ENCODE results near the gene MYO3B. TPM values are rescaled to one million over a fixed set of nuclear protein-coding genes. Genes with fewer than 3 reads are reported as not detected.
"Not testable (repeated sequence)": the region's sequence is repeated elsewhere in the genome, so short reads cannot be mapped to it uniquely, and the experiment has no call there.

The MYO3B gene
- total RNA-seq, 1 experiment from 2014 or later: 4.4 TPM

DNA sequence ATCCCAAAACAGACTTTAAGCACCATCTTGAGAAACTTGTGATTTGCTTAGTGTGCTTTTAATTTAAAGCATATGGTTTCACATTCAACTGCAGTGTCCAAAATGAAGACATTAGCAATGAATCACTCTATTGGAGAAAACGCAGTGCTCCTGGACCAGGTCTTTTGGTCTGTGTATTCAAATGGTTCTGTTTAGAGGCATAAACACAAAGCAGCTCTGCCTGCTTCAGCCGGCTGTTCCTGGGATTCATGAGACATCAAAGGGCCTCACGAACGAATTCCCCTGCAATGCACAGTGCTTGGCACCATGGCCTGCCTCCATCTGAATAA lies 420.1 kb downstream of the MYO3B start:
- H3K4me3 ChIP-seq (ENCODE audit: low read length): no peak overlapping the region
- H3K79me2 ChIP-seq (ENCODE audit: low read length): no peaks in the 10 kb centered on the region
- H3K27me3 ChIP-seq (ENCODE audit: low read length): no peaks in the 10 kb centered on the region
- no peak overlapping the region for H3K4me2 ChIP-seq (ENCODE audit: low read depth, low read length, poor library complexity, severe bottlenecking)
- no peak overlapping the region for H3K27ac ChIP-seq (ENCODE audit: low read length)
- no peaks in the 10 kb centered on the region for H3K4me1 ChIP-seq (ENCODE audit: low read length)
- no peak overlapping the region for H3K9ac ChIP-seq (ENCODE audit: low read length)
- H2AFZ ChIP-seq (ENCODE audit: low read length): no peak overlapping the region
- H3K9me2 ChIP-seq (replicated peaks; ENCODE audit: insufficient read depth, low read length): no peaks in the 10 kb centered on the region
- H3K9me3 ChIP-seq (ENCODE audit: low read length): no peaks in the 10 kb centered on the region
- no peaks in the 10 kb centered on the region for H3K36me3 ChIP-seq (ENCODE audit: insufficient read depth, low read length)
- no peak for DNase-seq
- no peaks in the 10 kb centered on the region for H4K20me1 ChIP-seq (ENCODE audit: insufficient read depth, low read depth, low read length)

DNA sequence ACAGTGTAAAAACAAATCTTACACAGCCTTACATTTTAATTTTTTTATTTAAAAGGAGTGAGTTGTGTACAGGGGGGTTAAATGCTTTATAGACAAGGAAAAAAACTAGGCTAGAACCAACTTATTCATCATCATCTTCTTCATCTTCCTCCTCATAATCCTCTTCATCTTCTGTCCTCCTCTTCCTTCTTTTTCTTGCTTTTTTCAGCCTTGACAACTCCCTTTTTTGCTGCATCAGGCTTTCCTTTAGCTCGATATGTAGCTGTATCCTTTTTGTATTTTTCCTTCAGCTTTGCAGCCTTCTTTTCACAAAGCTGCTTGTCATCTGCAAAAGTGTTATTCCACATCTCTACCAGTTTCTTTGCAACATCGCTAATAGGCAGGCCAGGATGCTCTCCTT lies 423.5 kb downstream of the MYO3B start:
- no peak for DNase-seq
- no peaks in the 10 kb centered on the region for H3K4me1 ChIP-seq (ENCODE audit: low read length)
- no peak overlapping the region for H3K27ac ChIP-seq (ENCODE audit: low read length)
- H3K4me2 ChIP-seq (ENCODE audit: low read depth, low read length, poor library complexity, severe bottlenecking): no peak overlapping the region
- H3K9ac ChIP-seq (ENCODE audit: low read length): no peak overlapping the region
- H3K9me3 ChIP-seq (ENCODE audit: low read length): no peaks in the 10 kb centered on the region
- no peaks in the 10 kb centered on the region for H4K20me1 ChIP-seq (ENCODE audit: insufficient read depth, low read depth, low read length)
- no peak overlapping the region for H2AFZ ChIP-seq (ENCODE audit: low read length)
- no peaks in the 10 kb centered on the region for H3K27me3 ChIP-seq (ENCODE audit: low read length)
- H3K79me2 ChIP-seq (ENCODE audit: low read length): no peaks in the 10 kb centered on the region
- no peak overlapping the region for H3K4me3 ChIP-seq (ENCODE audit: low read length)
- H3K9me2 ChIP-seq (replicated peaks; ENCODE audit: insufficient read depth, low read length): no peaks in the 10 kb centered on the region
- no peaks in the 10 kb centered on the region for H3K36me3 ChIP-seq (ENCODE audit: insufficient read depth, low read length)

DNA sequence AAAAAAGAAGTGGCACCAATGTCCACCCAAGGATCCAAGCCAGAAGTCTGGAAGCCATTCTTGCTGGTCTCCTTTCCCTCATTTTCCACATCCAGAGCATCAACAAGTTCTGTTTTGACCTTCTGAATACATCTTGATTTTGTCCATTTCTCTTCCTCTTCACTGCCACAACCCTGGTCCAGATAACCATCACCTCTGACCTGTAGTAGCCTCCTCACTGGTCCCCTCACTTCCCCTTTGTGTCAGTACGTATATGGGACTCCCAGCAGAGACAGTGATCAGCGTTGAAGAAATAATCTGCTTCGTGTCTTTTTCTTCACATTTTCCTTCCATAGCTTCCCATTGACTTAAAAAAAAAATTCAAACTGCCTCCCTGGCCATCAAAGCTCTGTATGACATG lies 427.9 kb downstream of the MYO3B start:
- H3K4me3 ChIP-seq (ENCODE audit: low read length): no peak overlapping the region
- H3K27me3 ChIP-seq (ENCODE audit: low read length): no peaks in the 10 kb centered on the region
- no peaks in the 10 kb centered on the region for H3K4me1 ChIP-seq (ENCODE audit: low read length)
- no peaks in the 10 kb centered on the region for H4K20me1 ChIP-seq (ENCODE audit: insufficient read depth, low read depth, low read length)
- H2AFZ ChIP-seq (ENCODE audit: low read length): no peak overlapping the region
- no peaks in the 10 kb centered on the region for H3K79me2 ChIP-seq (ENCODE audit: low read length)
- H3K27ac ChIP-seq (ENCODE audit: low read length): no peak overlapping the region
- no peak overlapping the region for H3K9ac ChIP-seq (ENCODE audit: low read length)
- no peaks in the 10 kb centered on the region for H3K9me2 ChIP-seq (replicated peaks; ENCODE audit: insufficient read depth, low read length)
- H3K36me3 ChIP-seq (ENCODE audit: insufficient read depth, low read length): no peaks in the 10 kb centered on the region
- no peaks in the 10 kb centered on the region for H3K9me3 ChIP-seq (ENCODE audit: low read length)
- H3K4me2 ChIP-seq (ENCODE audit: low read depth, low read length, poor library complexity, severe bottlenecking): no peak overlapping the region
- no peak for DNase-seq

DNA sequence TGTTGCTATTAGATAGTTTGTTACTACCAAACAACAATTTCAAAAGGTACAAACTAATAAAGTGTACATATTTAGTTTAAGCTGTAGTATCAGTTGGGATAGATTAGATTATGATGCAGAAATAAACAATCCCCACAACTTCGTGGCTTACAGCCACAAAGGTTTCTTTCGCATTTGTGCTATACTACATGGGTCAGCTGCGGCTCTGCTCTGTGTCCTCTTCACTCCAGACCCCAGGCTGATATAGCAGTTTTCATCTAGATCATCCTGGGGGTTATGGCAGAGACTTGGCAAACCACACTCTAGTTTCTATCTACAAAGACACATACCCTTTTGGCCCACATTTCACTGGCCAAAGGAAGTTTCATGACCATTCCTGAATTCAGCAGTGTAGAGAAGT lies 429.2 kb downstream of the MYO3B start:
- no peak overlapping the region for H3K4me2 ChIP-seq (ENCODE audit: low read depth, low read length, poor library complexity, severe bottlenecking)
- H3K9me3 ChIP-seq (ENCODE audit: low read length): no peaks in the 10 kb centered on the region
- H3K9ac ChIP-seq (ENCODE audit: low read length): no peak overlapping the region
- DNase-seq: no peak
- no peak overlapping the region for H3K4me3 ChIP-seq (ENCODE audit: low read length)
- H3K27ac ChIP-seq (ENCODE audit: low read length): no peak overlapping the region
- no peaks in the 10 kb centered on the region for H3K9me2 ChIP-seq (replicated peaks; ENCODE audit: insufficient read depth, low read length)
- H3K79me2 ChIP-seq (ENCODE audit: low read length): no peaks in the 10 kb centered on the region
- no peaks in the 10 kb centered on the region for H3K27me3 ChIP-seq (ENCODE audit: low read length)
- H3K36me3 ChIP-seq (ENCODE audit: insufficient read depth, low read length): no peaks in the 10 kb centered on the region
- H3K4me1 ChIP-seq (ENCODE audit: low read length): no peaks in the 10 kb centered on the region
- H4K20me1 ChIP-seq (ENCODE audit: insufficient read depth, low read depth, low read length): no peaks in the 10 kb centered on the region
- no peak overlapping the region for H2AFZ ChIP-seq (ENCODE audit: low read length)

DNA sequence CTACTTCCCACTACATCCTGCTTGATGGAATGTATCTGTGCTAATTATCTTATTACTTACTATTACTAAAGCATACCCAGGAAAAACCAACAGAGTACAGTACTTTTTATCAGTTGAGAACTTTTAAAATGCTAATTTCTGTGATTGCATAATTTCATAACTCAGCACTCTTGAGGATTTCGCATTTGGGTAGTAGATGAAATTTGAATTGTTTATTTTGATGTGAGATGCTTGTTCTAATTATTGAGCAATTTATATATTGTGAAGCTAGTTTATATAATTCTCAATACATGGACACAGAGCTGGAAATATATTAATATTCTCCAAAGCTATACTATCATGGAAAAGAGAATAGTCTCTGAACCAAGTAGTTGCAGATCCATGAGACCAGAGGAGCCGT lies 432.7 kb downstream of the MYO3B start:
- Histone ChIP-seq H2AFZ (ENCODE audit: low read length) (no peak overlapping the region), H3K27me3 (ENCODE audit: low read length) (no peaks in the 10 kb centered on the region), H3K79me2 (ENCODE audit: low read length) (no peaks in the 10 kb centered on the region), H3K4me2 (ENCODE audit: low read depth, low read length, poor library complexity, severe bottlenecking) (no peak overlapping the region), H3K27ac (ENCODE audit: low read length) (no peak overlapping the region), H3K4me1 (ENCODE audit: low read length) (no peaks in the 10 kb centered on the region), H3K9me3 (ENCODE audit: low read length) (no peaks in the 10 kb centered on the region), H3K4me3 (ENCODE audit: low read length) (no peak overlapping the region), H3K36me3 (ENCODE audit: insufficient read depth, low read length) (no peaks in the 10 kb centered on the region), H3K9ac (ENCODE audit: low read length) (no peak overlapping the region), H4K20me1 (ENCODE audit: insufficient read depth, low read depth, low read length) (no peaks in the 10 kb centered on the region), H3K9me2 (replicated peaks; ENCODE audit: insufficient read depth, low read length) (no peaks in the 10 kb centered on the region)
- DNase-seq: no peak

DNA sequence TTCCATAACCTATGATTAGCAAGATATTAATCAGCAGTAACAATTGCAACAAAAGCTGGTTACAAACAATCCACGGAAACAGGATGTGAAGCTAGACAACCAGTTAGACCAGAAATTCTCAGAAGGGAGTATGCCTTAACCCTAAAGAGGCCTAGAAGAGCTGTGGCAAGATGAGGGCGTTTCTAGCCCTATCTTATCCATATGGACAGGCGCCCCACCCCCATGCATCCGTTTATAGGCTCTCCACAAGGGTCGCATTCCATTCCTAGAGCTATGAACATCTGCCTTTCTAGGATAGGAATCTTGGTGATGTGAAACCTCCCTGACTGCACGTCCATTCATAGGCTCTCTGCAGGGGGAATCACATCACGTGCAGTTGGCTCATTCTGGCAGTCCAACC lies 441.0 kb downstream of the MYO3B start:
- H4K20me1 ChIP-seq (ENCODE audit: insufficient read depth, low read depth, low read length); H3K4me1 ChIP-seq (ENCODE audit: low read length); H3K9ac ChIP-seq (ENCODE audit: low read length); H3K27ac ChIP-seq (ENCODE audit: low read length); H3K79me2 ChIP-seq (ENCODE audit: low read length); H3K4me3 ChIP-seq (ENCODE audit: low read length); H3K36me3 ChIP-seq (ENCODE audit: insufficient read depth, low read length); H3K4me2 ChIP-seq (ENCODE audit: low read depth, low read length, poor library complexity, severe bottlenecking); H3K9me3 ChIP-seq (ENCODE audit: low read length); H3K27me3 ChIP-seq (ENCODE audit: low read length); DNase-seq; H2AFZ ChIP-seq (ENCODE audit: low read length); H3K9me2 ChIP-seq (replicated peaks; ENCODE audit: insufficient read depth, low read length): not testable (repeated sequence)

DNA sequence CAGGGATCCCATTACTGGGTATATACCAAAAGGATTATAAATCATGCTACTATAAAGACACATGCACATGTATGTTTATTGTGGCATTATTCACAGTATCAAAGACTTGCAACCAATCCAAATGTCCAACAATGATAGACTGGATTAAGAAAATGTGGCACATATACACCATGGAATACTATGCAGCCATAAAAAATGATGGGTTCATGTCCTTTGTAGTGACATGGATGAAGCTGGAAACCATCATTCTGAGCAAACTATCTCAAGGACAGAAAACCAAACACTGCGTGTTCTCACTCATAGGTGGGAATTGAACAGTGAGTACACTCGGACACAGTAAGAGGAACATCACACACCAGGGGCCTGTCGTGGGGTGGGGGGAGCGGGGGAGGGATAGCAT lies 457.1 kb downstream of the MYO3B start:
- not testable (repeated sequence) for H3K9me3 ChIP-seq (ENCODE audit: low read length); H3K79me2 ChIP-seq (ENCODE audit: low read length); H4K20me1 ChIP-seq (ENCODE audit: insufficient read depth, low read depth, low read length); H3K9me2 ChIP-seq (replicated peaks; ENCODE audit: insufficient read depth, low read length); H3K27me3 ChIP-seq (ENCODE audit: low read length); H3K36me3 ChIP-seq (ENCODE audit: insufficient read depth, low read length); H3K27ac ChIP-seq (ENCODE audit: low read length); H3K4me2 ChIP-seq (ENCODE audit: low read depth, low read length, poor library complexity, severe bottlenecking); H3K4me1 ChIP-seq (ENCODE audit: low read length); H2AFZ ChIP-seq (ENCODE audit: low read length); H3K9ac ChIP-seq (ENCODE audit: low read length); H3K4me3 ChIP-seq (ENCODE audit: low read length); DNase-seq

DNA sequence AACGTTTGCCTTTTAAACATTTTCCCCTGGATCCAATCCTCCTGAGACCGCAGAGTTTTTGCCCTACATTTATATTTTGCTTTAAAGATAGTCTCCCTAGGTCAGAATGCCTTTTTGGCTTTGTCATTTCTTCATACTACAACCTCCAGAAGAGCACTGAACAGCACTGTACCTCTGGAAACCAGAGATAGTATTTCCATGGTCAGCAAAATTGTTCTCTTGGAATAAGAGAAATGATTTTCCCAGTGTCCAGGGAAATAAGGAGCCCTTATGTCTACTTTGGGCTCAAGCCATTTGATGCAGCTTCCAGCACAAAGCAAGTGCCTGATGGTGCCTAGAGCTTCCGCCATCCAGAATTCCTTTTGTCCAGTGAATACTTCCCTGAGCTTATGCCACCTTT lies 461.7 kb downstream of the MYO3B start:
- Histone ChIP-seq H4K20me1 (ENCODE audit: insufficient read depth, low read depth, low read length) (no peaks in the 10 kb centered on the region), H3K9me2 (replicated peaks; ENCODE audit: insufficient read depth, low read length) (no peaks in the 10 kb centered on the region), H3K27me3 (ENCODE audit: low read length) (no peaks in the 10 kb centered on the region), H3K36me3 (ENCODE audit: insufficient read depth, low read length) (no peaks in the 10 kb centered on the region), H3K4me2 (ENCODE audit: low read depth, low read length, poor library complexity, severe bottlenecking) (no peak overlapping the region), H3K4me3 (ENCODE audit: low read length) (no peak overlapping the region), H3K79me2 (ENCODE audit: low read length) (no peaks in the 10 kb centered on the region), H3K9me3 (ENCODE audit: low read length) (no peaks in the 10 kb centered on the region), H3K9ac (ENCODE audit: low read length) (no peak overlapping the region), H3K4me1 (ENCODE audit: low read length) (no peaks in the 10 kb centered on the region), H3K27ac (ENCODE audit: low read length) (no peak overlapping the region), H2AFZ (ENCODE audit: low read length) (no peak overlapping the region)
- DNase-seq: no peak

DNA sequence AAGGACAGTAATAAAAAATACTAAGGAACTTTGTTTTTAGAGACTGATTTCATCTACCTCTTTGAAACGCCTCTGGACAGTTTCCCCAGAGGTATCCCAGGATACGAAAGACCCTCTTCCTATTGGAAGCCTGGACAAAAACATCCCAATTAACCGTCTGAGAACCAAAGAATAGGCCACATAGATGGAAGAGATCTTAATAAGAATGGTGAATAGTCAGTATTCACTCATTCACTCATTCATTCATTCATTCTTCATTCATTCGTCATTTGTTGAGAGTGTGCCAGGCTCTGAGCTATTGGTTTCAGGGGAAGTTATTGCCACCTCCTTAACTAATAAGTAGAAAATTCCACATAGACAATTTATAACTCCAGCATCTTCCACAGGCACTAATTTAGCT lies 464.0 kb downstream of the MYO3B start:
- H3K4me2 ChIP-seq (ENCODE audit: low read depth, low read length, poor library complexity, severe bottlenecking): no peak overlapping the region
- H3K9me2 ChIP-seq (replicated peaks; ENCODE audit: insufficient read depth, low read length): no peaks in the 10 kb centered on the region
- no peaks in the 10 kb centered on the region for H3K9me3 ChIP-seq (ENCODE audit: low read length)
- H3K79me2 ChIP-seq (ENCODE audit: low read length): no peaks in the 10 kb centered on the region
- H3K4me3 ChIP-seq (ENCODE audit: low read length): no peak overlapping the region
- no peaks in the 10 kb centered on the region for H3K4me1 ChIP-seq (ENCODE audit: low read length)
- no peak overlapping the region for H3K9ac ChIP-seq (ENCODE audit: low read length)
- no peak overlapping the region for H2AFZ ChIP-seq (ENCODE audit: low read length)
- no peaks in the 10 kb centered on the region for H3K36me3 ChIP-seq (ENCODE audit: insufficient read depth, low read length)
- no peaks in the 10 kb centered on the region for H4K20me1 ChIP-seq (ENCODE audit: insufficient read depth, low read depth, low read length)
- no peak overlapping the region for H3K27ac ChIP-seq (ENCODE audit: low read length)
- no peaks in the 10 kb centered on the region for H3K27me3 ChIP-seq (ENCODE audit: low read length)
- DNase-seq: no peak

Data from Karpas-422 (cell line).